H1 (cell line): Measurements from ENCODE around the gene TRIM44. TPM values are rescaled to one million over a fixed set of nuclear protein-coding genes. Genes with fewer than 3 reads are reported as not detected.

Experiments used
- CTCF ChIA-PET: fragments of 300-600 bp; sonication (Branson Sonifier 250); formaldehyde crosslinking; loops from one replicate; lab custom pipeline; 2021; ENCODE audit not compliant: partially characterized antibody; lab: Charles Lee
- POLR2A ChIA-PET: fragments of 300-600 bp; sonication (Branson Sonifier 250); formaldehyde crosslinking; loops from one replicate; lab custom pipeline; 2021; ENCODE audit warnings: inconsistent platforms; ENCODE audit not compliant: partially characterized antibody; lab: Charles Lee
- DNase-seq, 2 experiments: peaks; one replicate each; pipeline versions ENCODE4 v3.0.0 to v3.0.0-alpha.2; 2010 to 2022; ENCODE audit warnings: low spot score in 2 of 2, low read depth in 1 of 2, mixed read lengths in 1 of 2
- FAIRE-seq: peaks from 2 replicates; lab custom pipeline; 2011; peaks lifted over from hg19 to GRCh38; lab: Jason Lieb, UNC
- H2AFZ ChIP-seq: 2 replicates; pipeline ENCODE4 v1.8.1; 2012; ENCODE audit warnings: low read length, inconsistent platforms
- H2AK5ac ChIP-seq: 2 replicates; pipeline ENCODE4 v1.6.1; 2013; ENCODE audit warnings: low read depth, low read length
- H2BK120ac ChIP-seq: replicated peaks from 2 replicates; pipeline ENCODE3; 2013; ENCODE audit warnings: low read depth, low read length, inconsistent platforms
- H2BK12ac ChIP-seq: 2 replicates; pipeline ENCODE4 v1.6.1; 2013; ENCODE audit warnings: low read depth, low read length
- H2BK15ac ChIP-seq: 2 replicates; pipeline ENCODE4 v1.6.1; 2013; ENCODE audit warnings: low read length
- H2BK20ac ChIP-seq: 2 replicates; pipeline ENCODE4 v1.6.1; 2013; ENCODE audit warnings: low read length
- H2BK5ac ChIP-seq: 2 replicates; pipeline ENCODE4 v1.6.1; 2013; ENCODE audit warnings: low read depth, low read length
- H3K14ac ChIP-seq: 2 replicates; pipeline ENCODE4 v1.6.1; 2013; ENCODE audit warnings: inconsistent platforms; ENCODE audit not compliant: insufficient read length
- H3K18ac ChIP-seq: 2 replicates; pipeline ENCODE4 v1.6.1; 2013; ENCODE audit warnings: low read length; ENCODE audit errors: extremely low read depth
- H3K23ac ChIP-seq: 2 replicates; pipeline ENCODE4 v1.6.1; 2013; ENCODE audit warnings: inconsistent platforms; ENCODE audit not compliant: insufficient read length
- H3K23me2 ChIP-seq: 2 replicates; pipeline ENCODE4 v1.6.1; 2013; ENCODE audit warnings: low read depth, low read length
- H3K27ac ChIP-seq: 2 replicates; pipeline ENCODE4 v1.6.1; 2011; ENCODE audit warnings: low read depth, low read length, inconsistent platforms
- H3K27me3 ChIP-seq, 4 experiments: replicated peaks in 1 of 4; 1 replicate in 1 of 4; 2 replicates in 3 of 4; pipeline versions ENCODE4 v1.6.1 to v1.8.1; 2011 to 2013; ENCODE audit warnings: low read length in 3 of 4, mild to moderate bottlenecking in 3 of 4, inconsistent platforms in 2 of 4, mixed read lengths in 2 of 4, moderate library complexity in 1 of 4; ENCODE audit not compliant: control insufficient read depth in 3 of 4, insufficient read depth in 3 of 4; ENCODE audit errors: extremely low read depth in 1 of 4
- H3K36me3 ChIP-seq, 4 experiments: 2 replicates each; pipeline versions ENCODE4 v1.6.1 to v1.8.1; 2011 to 2013; ENCODE audit warnings: mild to moderate bottlenecking in 4 of 4, low read length in 3 of 4, moderate library complexity in 2 of 4, control low read depth in 1 of 4, inconsistent platforms in 1 of 4; ENCODE audit not compliant: insufficient read depth in 4 of 4, control insufficient read depth in 2 of 4
- H3K4ac ChIP-seq: replicated peaks from 2 replicates; pipeline ENCODE3; 2013; ENCODE audit warnings: low read length, low read depth, mixed read lengths, inconsistent platforms; ENCODE audit not compliant: insufficient read length
- H3K4me1 ChIP-seq, 4 experiments: replicated peaks in 1 of 4; 1 replicate in 1 of 4; 2 replicates in 3 of 4; pipeline versions ENCODE4 v1.6.1 to v1.8.1; 2011 to 2013; ENCODE audit warnings: low read length in 3 of 4, inconsistent platforms in 2 of 4, mixed read lengths in 1 of 4; ENCODE audit not compliant: insufficient read depth in 4 of 4, control insufficient read depth in 3 of 4
- H3K4me2 ChIP-seq, 2 experiments: 2 replicates each; pipeline versions ENCODE4 v1.6.1 to v1.8.1; 2011 to 2013; ENCODE audit warnings: low read depth in 2 of 2, low read length in 2 of 2, control low read depth in 1 of 2, inconsistent platforms in 1 of 2, mild to moderate bottlenecking in 1 of 2; ENCODE audit not compliant: insufficient read depth in 1 of 2
- H3K4me3 ChIP-seq, 4 experiments: fragments of 200-600, 300-600 bp in 1 of 4; sonication (generic), shearing (Covaris generic), sonication (Bioruptor Twin) in 1 of 4; 2 replicates each; pipeline versions ENCODE4 v1.5.1 to v1.8.1; 2011 to 2016; ENCODE audit warnings: low read length in 4 of 4, low read depth in 3 of 4, control low read depth in 2 of 4, inconsistent platforms in 2 of 4, mild to moderate bottlenecking in 2 of 4, mixed read lengths in 1 of 4, moderate library complexity in 1 of 4; ENCODE audit not compliant: insufficient read depth in 2 of 4; ENCODE audit errors: extremely low read depth in 1 of 4
- H3K56ac ChIP-seq: replicated peaks from 2 replicates; pipeline ENCODE3; 2013; ENCODE audit warnings: low read depth, mild to moderate bottlenecking, mixed read lengths, low read length, inconsistent platforms; ENCODE audit not compliant: insufficient read length
- H3K79me1 ChIP-seq: 2 replicates; pipeline ENCODE4 v1.6.1; 2013; ENCODE audit warnings: low read depth, low read length, control low read depth
- H3K79me2 ChIP-seq, 2 experiments: 2 replicates each; pipeline versions ENCODE4 v1.6.1 to v1.8.1; 2012 to 2013; ENCODE audit warnings: low read length in 2 of 2, mild to moderate bottlenecking in 2 of 2, inconsistent platforms in 1 of 2; ENCODE audit not compliant: insufficient read depth in 2 of 2, control insufficient read depth in 1 of 2
- H3K9ac ChIP-seq, 4 experiments: replicated peaks in 1 of 4; 1 replicate in 1 of 4; 2 replicates in 3 of 4; pipeline versions ENCODE4 v1.6.1 to v1.8.1; 2011 to 2013; ENCODE audit warnings: low read depth in 3 of 4, low read length in 3 of 4, control low read depth in 2 of 4, mild to moderate bottlenecking in 2 of 4, moderate library complexity in 2 of 4, inconsistent platforms in 1 of 4; ENCODE audit errors: extremely low read depth in 1 of 4
- H3K9me3 ChIP-seq, 2 experiments: 2 replicates each; pipeline versions ENCODE4 v1.6.1 to v1.8.1; 2012 to 2013; ENCODE audit warnings: mild to moderate bottlenecking in 2 of 2, moderate library complexity in 2 of 2, control low read depth in 1 of 2, inconsistent platforms in 1 of 2, low read depth in 1 of 2, low read length in 1 of 2, mixed read lengths in 1 of 2; ENCODE audit not compliant: insufficient read depth in 2 of 2
- H4K20me1 ChIP-seq, 2 experiments: replicated peaks in 1 of 2; 2 replicates each; pipeline versions ENCODE3 to v1.8.1; 2011 to 2013; ENCODE audit warnings: inconsistent platforms in 2 of 2, low read length in 2 of 2, mild to moderate bottlenecking in 1 of 2; ENCODE audit not compliant: insufficient read depth in 2 of 2, control insufficient read depth in 1 of 2
- H4K5ac ChIP-seq: 2 replicates; pipeline ENCODE4 v1.6.1; 2013; ENCODE audit warnings: low read length, low read depth, mixed read lengths, inconsistent platforms; ENCODE audit not compliant: insufficient read length
- H4K8ac ChIP-seq: 2 replicates; pipeline ENCODE4 v1.8.0; 2013; ENCODE audit warnings: mild to moderate bottlenecking, moderate library complexity, low read length, inconsistent platforms; ENCODE audit not compliant: insufficient read depth; ENCODE audit errors: extremely low read depth
- H4K91ac ChIP-seq: replicated peaks from 2 replicates; pipeline ENCODE3; 2013; ENCODE audit warnings: low read length, mixed read lengths, inconsistent platforms; ENCODE audit not compliant: insufficient read length
- EP300 ChIP-seq, 2 experiments: IDR thresholded peaks; 1 replicate in 1 of 2; 2 replicates in 1 of 2; pipeline ENCODE4 v1.6.1; 2011 to 2012; ENCODE audit warnings: low read depth in 2 of 2, low read length in 2 of 2, mild to moderate bottlenecking in 2 of 2, borderline replicate concordance in 1 of 2, inconsistent platforms in 1 of 2, moderate library complexity in 1 of 2
- MAX ChIP-seq: IDR thresholded peaks from 2 replicates; pipeline ENCODE4 v1.6.1; 2012; ENCODE audit warnings: inconsistent platforms
- WGBS, 2 experiments: shearing (Covaris generic) in 1 of 2; methylation state at CpG; one replicate each; pipeline versions ENCODE4 v1.1.6 to v1.1.7; 2013 to 2015; ENCODE audit warnings: low lambda C conversion rate in 2 of 2, mixed read lengths in 2 of 2, inconsistent platforms in 1 of 2, low coverage in 1 of 2, missing lambda C conversion rate in 1 of 2; ENCODE audit not compliant: insufficient replicate concordance in 2 of 2, insufficient coverage in 1 of 2, insufficient read length in 1 of 2; ENCODE audit errors: extremely low coverage in 1 of 2, missing lambda C conversion rate in 1 of 2; 5-methylcytosine and 5-hydroxymethylcytosine counted together
- polyA plus RNA-seq, 7 experiments: library from polyadenylated mRNA; depleted of rRNA in 3 of 7; stranded (reverse) in 5 of 7; unstranded in 2 of 7; fragments of >200 nt in 5 of 7; fragments of 200-250 nt in 2 of 7; gene quantifications; 1 replicate in 5 of 7; 2 replicates in 1 of 7; 4 replicates in 1 of 7; pipeline versions ENCODE4 v1.2.1 to v1.2.3, GENCODE V29; 2011 to 2013; ENCODE audit warnings: missing spikeins in 2 of 7, mixed read lengths in 2 of 7
- total RNA-seq: library from RNA; stranded (reverse); fragmentation: NEBNext Ultra II Directional; extraction: Animal tissue kit (Norgen Biotek cat#: 25700); gene quantifications from 2 replicates; pipeline ENCODE4 v1.2.1, GENCODE V29; 2021

Gene TRIM44
- total and polyA plus RNA-seq, 2 of the 8 experiments (the other 6 are each of a cell fraction or from before 2014, with no cell fraction given), result 13.9 to 34.4 TPM

GRCh38 chr11:35661534-35661933 lies 1.0 kb upstream of the TRIM44 start:
- Histone ChIP-seq H3K79me1 (no peaks in the 10 kb centered on the region; the same call in 1 of the 2 replicates), H3K27ac (no peak overlapping the region), H3K23ac (no peak overlapping the region), H2BK5ac (no peak overlapping the region), H2BK20ac (no peak overlapping the region), H3K9ac (no peak overlapping the region), H3K23me2 (peaks cover 12% of the 10 kb centered on the region; the same call in 1 of the 2 replicates), H3K27me3 (peaks cover 1 to 35% (median 20%) of the 10 kb centered on the region in 4 experiments), H3K4me3 (peak overlapping the region in 1 of 4 experiments; percentile 70; a peak in 2 of 8 replicates), H4K91ac (no peak overlapping the region), H2BK15ac (no peak overlapping the region), H4K8ac (no peak overlapping the region), H3K18ac (no peak overlapping the region), H3K4me1 (peaks cover 0 to 5% (median 3%) of the 10 kb centered on the region in 4 experiments; a peak in 3 of 7 replicates), H2AFZ (no peak overlapping the region), H3K14ac (no peak overlapping the region), H4K20me1 (no peaks in the 10 kb centered on the region), H2BK120ac (no peak overlapping the region), H2AK5ac (no peak overlapping the region), H3K79me2 (peaks cover 3 to 24% of the 10 kb centered on the region in 2 experiments; a peak in 3 of 4 replicates), H3K56ac (no peak overlapping the region), H4K5ac (no peak overlapping the region), H3K36me3 (peaks cover 0 to 11% (median 2%) of the 10 kb centered on the region in 4 experiments; a peak in 1 of 8 replicates), H3K4me2 (peak overlapping the region; percentile 89 to 96), H2BK12ac (no peak overlapping the region), H3K4ac (no peak overlapping the region), H3K9me3 (peaks cover 12 to 19% of the 10 kb centered on the region in 2 experiments)
- WGBS, 2 experiments, result 81% methylated on average over 5 of the region's 5 CpGs; no CpG with 5 or more reads in 1 of the 2 experiments
- DNase-seq (no peak), FAIRE-seq (no peak)
- POLR2A ChIA-PET, result interaction anchor here (2.1 kb wide), 1 partner anchor 43 kb away, joined by 14 read pairs; the partner anchor contains the start of gene FJX1
- CTCF ChIA-PET, result interaction anchor here (0.6 to 1.2 kb wide), 2 partner anchors 9 to 44 kb away, joined by 3 read pairs; no protein-coding TSS in a partner anchor
- TF ChIP-seq MAX (no peak), EP300 (IDR thresholded peaks at IDR 0.05; ENCODE audit: borderline replicate concordance in 1 of 2, low read depth in 2 of 2, low read length in 2 of 2) (no peak)
